Gastroesophageal sphincter (tissue), 3 donors: ENCODE measurements around the gene ITPKB.

Experiments
- CTCF ChIP-seq, 4 experiments: fragments of 200-600 bp in 2 of 4; fragments of 450-650 bp in 2 of 4; sonication (generic) in 1 of 4; IDR thresholded peaks; one replicate each; pipeline ENCODE4 v1.5.1; 2017 to 2019; ENCODE audit warnings: antibody characterized with exemption in 4 of 4, mild to moderate bottlenecking in 2 of 4, moderate library complexity in 2 of 4
- POLR2A ChIP-seq, 2 donors: fragments of 450-650 bp; IDR thresholded peaks; one replicate each; pipeline ENCODE4 v1.6.1; 2017; ENCODE audit warnings: antibody characterized with exemption in 2 of 2, mild to moderate bottlenecking in 2 of 2, moderate library complexity in 1 of 2

GRCh38 chr1:226732856-226733291, 6.2 kb downstream of the ITPKB start:
- TF ChIP-seq POLR2A (IDR thresholded peaks at IDR 0.05) (no peak), CTCF (IDR thresholded peaks at IDR 0.05) (peak in 1 of 4 experiments; percentile 20)
